Neural progenitor cell (in vitro differentiated cells): ENCODE data around the gene ARID3A. TPM values are rescaled to one million over a fixed set of nuclear protein-coding genes. Genes with fewer than 3 reads are reported as not detected.

Source experiments
- DNase-seq: peaks from one replicate; pipeline ENCODE4 v3.0.0-alpha.2; 2016; ENCODE audit warnings: low spot score
- H2AFZ ChIP-seq: fragments of 200-600 bp; sonication (generic); replicated peaks from 2 replicates; pipeline ENCODE4 v1.6.1; 2016; ENCODE audit warnings: antibody characterized with exemption
- H3F3A ChIP-seq: fragments of 200-600 bp; sonication (generic); 2 replicates; pipeline ENCODE4 v1.6.1; 2016; ENCODE audit warnings: antibody characterized with exemption, low read depth
- H3K27ac ChIP-seq: fragments of 200-600 bp; sonication (generic); 2 replicates; pipeline ENCODE4 v1.5.1; 2016; ENCODE audit warnings: mild to moderate bottlenecking
- H3K27me3 ChIP-seq: fragments of 200-600 bp; sonication (generic); 2 replicates; pipeline ENCODE4 v1.6.1; 2016; ENCODE audit warnings: mild to moderate bottlenecking, moderate library complexity
- H3K36me3 ChIP-seq: fragments of 200-600 bp; sonication (generic); 2 replicates; pipeline ENCODE4 v1.5.1; 2016
- H3K4me1 ChIP-seq: fragments of 200-600 bp; sonication (generic); 2 replicates; pipeline ENCODE4 v1.6.1; 2016; ENCODE audit warnings: mixed run types
- H3K4me2 ChIP-seq: fragments of 200-600 bp; sonication (generic); 2 replicates; pipeline ENCODE4 v1.6.1; 2016
- H3K4me3 ChIP-seq: fragments of 200-600 bp; sonication (generic); 2 replicates; pipeline ENCODE4 v1.5.1; 2016
- H3K79me2 ChIP-seq: fragments of 200-600 bp; sonication (generic); 2 replicates; pipeline ENCODE4 v1.6.1; 2016; ENCODE audit warnings: low read depth
- H3K9ac ChIP-seq: fragments of 200-600 bp; sonication (generic); 2 replicates; pipeline ENCODE4 v1.6.1; 2016
- H3K9me3 ChIP-seq: fragments of 200-600 bp; sonication (generic); 2 replicates; pipeline ENCODE4 v1.5.1; 2016; ENCODE audit warnings: low read depth
- H4K20me1 ChIP-seq: fragments of 200-600 bp; sonication (generic); 2 replicates; pipeline ENCODE4 v1.6.1; 2016; ENCODE audit warnings: low read depth
- H3K27ac Mint-ChIP-seq: 3 replicates; pipeline ENCODE4 v1.8.0; 2021; ENCODE audit warnings: mixed read lengths
- H3K27me3 Mint-ChIP-seq: 2 replicates; pipeline ENCODE4 v1.8.0; 2022; ENCODE audit warnings: low read depth, mild to moderate bottlenecking, inconsistent platforms, moderate library complexity, mixed read lengths; ENCODE audit not compliant: insufficient read depth
- H3K36me3 Mint-ChIP-seq: 3 replicates; pipeline ENCODE4 v1.8.0; 2021; ENCODE audit warnings: mixed read lengths
- H3K4me1 Mint-ChIP-seq: 3 replicates; pipeline ENCODE4 v1.8.0; 2021; ENCODE audit warnings: mixed read lengths
- H3K4me3 Mint-ChIP-seq: 3 replicates; pipeline ENCODE4 v1.8.0; 2021; ENCODE audit warnings: mild to moderate bottlenecking, moderate library complexity, mixed read lengths
- H3K9me3 Mint-ChIP-seq: 3 replicates; pipeline ENCODE4 v1.8.0; 2020; ENCODE audit warnings: mixed read lengths
- EZH2 ChIP-seq: fragments of 200-600 bp; sonication (generic); IDR thresholded peaks from 2 replicates; pipeline ENCODE4 v1.6.1; 2017; ENCODE audit warnings: antibody characterized with exemption, mild to moderate bottlenecking, moderate library complexity
- EZH2phosphoT487 ChIP-seq: fragments of 200-600 bp; sonication (generic); IDR thresholded peaks from 2 replicates; pipeline ENCODE4 v1.6.1; 2017; ENCODE audit warnings: antibody characterized with exemption
- total RNA-seq: library from RNA; depleted of rRNA; stranded (reverse); fragments of >200 nt; gene quantifications from 2 replicates; pipeline ENCODE4 v1.2.3, GENCODE V29; 2015; ENCODE audit warnings: low replicate concordance
- TF ChIP-seq, protein P1 (sequence below): fragments of 200-600 bp; sonication (generic); IDR thresholded peaks from 2 replicates; pipeline ENCODE4 v1.5.1; 2017; ENCODE audit warnings: antibody characterized with exemption, mild to moderate bottlenecking

Gene ARID3A
- total RNA-seq, 1 donor from 2014 or later = 25.5 TPM

DNA sequence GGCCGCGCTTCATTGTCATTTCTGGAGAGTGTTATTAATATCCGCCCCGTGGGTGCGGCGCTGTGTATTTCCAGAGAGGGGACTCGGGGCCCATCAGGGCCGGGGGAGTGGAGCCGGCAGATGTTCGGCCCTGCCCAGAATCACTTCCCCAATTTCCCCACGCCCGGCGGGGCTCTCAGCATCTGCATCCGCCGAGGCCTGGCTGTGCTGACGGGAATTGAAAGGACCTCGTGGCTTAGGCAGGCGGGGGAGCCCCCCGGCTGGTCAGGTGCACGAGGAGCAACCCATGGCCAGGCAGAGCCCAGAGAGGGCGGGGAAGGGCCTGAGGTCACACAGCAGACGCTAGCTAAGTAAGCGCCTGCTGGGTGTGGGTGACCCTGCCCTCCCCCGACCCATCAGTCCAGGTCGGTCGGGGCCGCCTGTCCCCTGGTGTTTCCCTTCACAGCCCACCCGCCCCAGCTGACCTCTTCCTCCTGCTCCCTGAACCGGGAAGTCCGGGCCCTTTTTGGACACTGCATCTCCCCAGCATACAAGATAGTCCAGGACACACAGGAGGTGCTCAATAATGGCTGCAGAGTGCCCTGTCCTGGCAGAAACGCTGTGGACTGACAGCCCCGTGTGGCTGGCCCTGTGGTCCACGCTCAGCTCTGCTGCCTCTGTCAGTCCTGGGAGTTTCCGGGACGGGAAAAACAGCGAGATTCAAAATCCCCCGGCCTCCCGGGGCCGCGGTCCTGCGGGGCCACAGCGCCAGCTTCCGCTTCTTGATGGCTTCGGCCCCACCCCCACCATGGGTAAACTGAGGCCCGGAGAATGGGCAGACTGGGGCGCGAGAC is 22.1 kb downstream of the ARID3A start:
- H3K27ac Mint-ChIP-seq = no peak overlapping the region
- Histone ChIP-seq H3K27ac (no peak overlapping the region), H3K79me2 (peaks cover 77% of the 10 kb centered on the region), H2AFZ (no peak overlapping the region), H3F3A (no peaks in the 10 kb centered on the region), H4K20me1 (peaks cover 92% of the 10 kb centered on the region), H3K9me3 (no peaks in the 10 kb centered on the region), H3K4me3 (no peak overlapping the region), H3K9ac (no peak overlapping the region), H3K36me3 (no peaks in the 10 kb centered on the region), H3K27me3 (no peaks in the 10 kb centered on the region), H3K4me1 (peaks cover 5% of the 10 kb centered on the region), H3K4me2 (no peak overlapping the region)
- peaks cover 2% of the 10 kb centered on the region for H3K27me3 Mint-ChIP-seq
- TF ChIP-seq, protein P1, sequence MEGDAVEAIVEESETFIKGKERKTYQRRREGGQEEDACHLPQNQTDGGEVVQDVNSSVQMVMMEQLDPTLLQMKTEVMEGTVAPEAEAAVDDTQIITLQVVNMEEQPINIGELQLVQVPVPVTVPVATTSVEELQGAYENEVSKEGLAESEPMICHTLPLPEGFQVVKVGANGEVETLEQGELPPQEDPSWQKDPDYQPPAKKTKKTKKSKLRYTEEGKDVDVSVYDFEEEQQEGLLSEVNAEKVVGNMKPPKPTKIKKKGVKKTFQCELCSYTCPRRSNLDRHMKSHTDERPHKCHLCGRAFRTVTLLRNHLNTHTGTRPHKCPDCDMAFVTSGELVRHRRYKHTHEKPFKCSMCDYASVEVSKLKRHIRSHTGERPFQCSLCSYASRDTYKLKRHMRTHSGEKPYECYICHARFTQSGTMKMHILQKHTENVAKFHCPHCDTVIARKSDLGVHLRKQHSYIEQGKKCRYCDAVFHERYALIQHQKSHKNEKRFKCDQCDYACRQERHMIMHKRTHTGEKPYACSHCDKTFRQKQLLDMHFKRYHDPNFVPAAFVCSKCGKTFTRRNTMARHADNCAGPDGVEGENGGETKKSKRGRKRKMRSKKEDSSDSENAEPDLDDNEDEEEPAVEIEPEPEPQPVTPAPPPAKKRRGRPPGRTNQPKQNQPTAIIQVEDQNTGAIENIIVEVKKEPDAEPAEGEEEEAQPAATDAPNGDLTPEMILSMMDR = no peak
- TF ChIP-seq EZH2phosphoT487 (no peak), EZH2 (no peak)
- H3K36me3 Mint-ChIP-seq = peaks cover 4% of the 10 kb centered on the region
- peaks cover 7% of the 10 kb centered on the region for H3K4me1 Mint-ChIP-seq
- no peaks in the 10 kb centered on the region for H3K9me3 Mint-ChIP-seq
- no peak for DNase-seq
- no peak overlapping the region for H3K4me3 Mint-ChIP-seq

DNA sequence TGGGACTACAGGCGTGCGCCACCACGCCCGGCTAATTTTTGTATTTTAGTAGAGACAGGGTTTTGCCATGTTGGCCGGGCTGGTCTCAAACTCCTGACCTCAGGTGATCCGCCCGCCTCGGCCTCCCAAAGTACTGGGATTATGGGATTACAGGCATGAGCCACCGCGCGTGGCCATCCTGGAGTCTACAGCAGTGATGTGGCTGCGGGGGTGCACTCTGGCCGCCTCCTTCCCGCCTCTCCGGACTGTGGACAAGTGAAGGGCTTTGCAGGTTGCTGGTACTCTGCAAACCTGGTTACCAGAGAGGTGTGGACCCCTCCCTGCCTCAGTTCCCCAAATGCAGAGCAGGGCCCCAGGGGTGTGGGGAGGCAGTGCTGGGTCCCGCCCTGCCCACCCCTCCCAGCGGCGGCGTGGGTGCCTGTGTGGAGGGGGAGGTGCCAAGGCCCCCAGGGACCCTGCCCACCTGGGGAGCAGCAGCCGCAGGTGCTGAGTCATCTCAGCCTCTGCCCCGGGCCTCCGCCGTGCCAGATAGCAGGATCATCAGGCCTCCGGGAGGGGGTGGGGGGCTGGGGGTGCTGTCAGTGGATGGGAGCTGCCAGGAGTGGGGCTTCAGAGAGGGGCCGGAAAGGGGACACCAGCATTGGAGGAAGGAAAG is 23.1 kb downstream of the ARID3A start:
- H2AFZ ChIP-seq = no peak overlapping the region
- TF ChIP-seq, protein P1 = no peak
- TF ChIP-seq EZH2 (no peak), EZH2phosphoT487 (no peak)
- no peak overlapping the region for H3K9ac ChIP-seq
- H3K4me3 ChIP-seq = no peak overlapping the region
- peaks cover 92% of the 10 kb centered on the region for H4K20me1 ChIP-seq
- H3K9me3 Mint-ChIP-seq = no peaks in the 10 kb centered on the region
- H3K36me3 Mint-ChIP-seq = peaks cover 1% of the 10 kb centered on the region
- H3K9me3 ChIP-seq = no peaks in the 10 kb centered on the region
- H3K4me1 Mint-ChIP-seq = peaks cover 14% of the 10 kb centered on the region
- H3K27ac ChIP-seq = no peak overlapping the region
- no peaks in the 10 kb centered on the region for H3K27me3 ChIP-seq
- no peaks in the 10 kb centered on the region for H3K36me3 ChIP-seq
- H3K27me3 Mint-ChIP-seq = peaks cover 2% of the 10 kb centered on the region
- H3F3A ChIP-seq = peaks cover under 1% of the 10 kb centered on the region
- no peak for DNase-seq
- peaks cover 16% of the 10 kb centered on the region for H3K4me1 ChIP-seq
- H3K79me2 ChIP-seq = peaks cover 77% of the 10 kb centered on the region
- no peak overlapping the region for H3K4me2 ChIP-seq
- H3K27ac Mint-ChIP-seq = no peak overlapping the region
- H3K4me3 Mint-ChIP-seq = no peak overlapping the region

DNA sequence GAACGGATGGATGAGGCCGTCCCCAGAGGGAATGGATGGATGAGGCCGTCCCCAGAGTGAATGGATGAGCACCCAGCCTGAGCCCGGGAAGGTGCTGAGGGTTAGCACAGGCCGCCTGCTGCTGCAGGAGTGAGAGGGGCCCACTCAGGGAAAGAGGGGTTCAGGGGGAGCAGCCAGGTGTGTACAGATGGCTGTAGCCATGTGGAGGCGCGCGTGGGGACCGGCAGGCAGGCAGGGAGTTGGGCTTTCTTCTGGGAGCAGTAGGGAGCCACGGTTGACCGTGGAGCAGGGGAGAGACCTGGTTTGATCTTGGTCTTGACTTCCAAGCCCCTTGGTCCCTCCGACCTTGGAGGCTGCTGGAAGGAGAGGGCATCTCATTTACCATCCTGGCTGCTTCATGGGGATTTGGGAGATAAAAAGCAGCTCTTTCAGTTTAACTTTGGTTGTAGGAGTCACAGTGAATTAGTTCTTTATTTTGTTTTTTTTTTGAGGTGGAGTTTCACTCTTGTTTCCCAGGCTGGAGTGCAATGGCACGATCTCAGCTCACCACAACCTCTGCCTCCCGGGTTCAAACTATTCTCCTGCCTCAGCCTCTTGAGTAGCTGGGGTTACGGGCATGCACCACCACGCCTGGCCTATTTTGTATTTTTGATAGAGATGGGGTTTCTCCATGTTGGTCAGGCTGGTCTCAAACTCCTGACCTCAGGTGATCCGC is 24.7 kb downstream of the ARID3A start:
- no peak overlapping the region for H3K4me2 ChIP-seq
- H4K20me1 ChIP-seq = peaks cover 90% of the 10 kb centered on the region
- no peak for TF ChIP-seq EZH2
- no peak for TF ChIP-seq EZH2phosphoT487
- TF ChIP-seq, protein P1 = no peak
- no peaks in the 10 kb centered on the region for H3K9me3 Mint-ChIP-seq
- H3K79me2 ChIP-seq = peaks cover 77% of the 10 kb centered on the region
- H3K4me1 Mint-ChIP-seq = peaks cover 23% of the 10 kb centered on the region
- H3K27ac ChIP-seq = no peak overlapping the region
- H3K4me3 Mint-ChIP-seq = no peak overlapping the region
- H3K27me3 ChIP-seq = no peaks in the 10 kb centered on the region
- H2AFZ ChIP-seq = no peak overlapping the region
- no peak for DNase-seq
- H3K9me3 ChIP-seq = no peaks in the 10 kb centered on the region
- H3K27ac Mint-ChIP-seq = no peak overlapping the region
- peaks cover 2% of the 10 kb centered on the region for H3K27me3 Mint-ChIP-seq
- no peak overlapping the region for H3K9ac ChIP-seq
- no peaks in the 10 kb centered on the region for H3K36me3 ChIP-seq
- H3F3A ChIP-seq = peaks cover 9% of the 10 kb centered on the region
- peaks cover 31% of the 10 kb centered on the region for H3K4me1 ChIP-seq
- no peak overlapping the region for H3K4me3 ChIP-seq
- H3K36me3 Mint-ChIP-seq = no peaks in the 10 kb centered on the region
